ENCODE measurements around the gene CTSA.
A peak's percentile ranks its signal among the peaks of the same experiment; 100 is the strongest.
"Not testable (repeated sequence)": the region's sequence is repeated elsewhere in the genome, so short reads cannot be mapped to it uniquely, and the experiment has no call there.

The CTSA gene

DNA sequence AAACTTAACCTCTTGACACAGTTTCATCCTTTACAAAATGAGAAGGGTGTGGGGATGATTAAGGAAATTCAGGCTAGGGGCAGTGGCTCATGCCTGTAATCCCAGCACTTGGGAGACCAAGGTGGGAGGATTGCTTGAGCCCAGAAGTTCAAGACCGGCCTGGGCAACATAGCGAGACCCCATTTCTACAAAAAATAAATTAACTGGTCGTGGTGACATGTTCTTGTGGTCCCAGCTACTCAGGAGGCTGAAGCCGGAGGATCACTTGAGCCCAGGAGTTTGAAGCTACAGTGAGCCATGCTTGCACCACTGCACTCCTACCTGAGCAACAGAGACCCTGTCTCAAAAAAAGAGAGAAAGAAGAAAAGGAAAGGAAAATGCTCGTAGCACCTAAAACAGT, 24.7 kb upstream of the CTSA start:
- DNase-seq (ENCODE audit: low read depth) = no peak

DNA sequence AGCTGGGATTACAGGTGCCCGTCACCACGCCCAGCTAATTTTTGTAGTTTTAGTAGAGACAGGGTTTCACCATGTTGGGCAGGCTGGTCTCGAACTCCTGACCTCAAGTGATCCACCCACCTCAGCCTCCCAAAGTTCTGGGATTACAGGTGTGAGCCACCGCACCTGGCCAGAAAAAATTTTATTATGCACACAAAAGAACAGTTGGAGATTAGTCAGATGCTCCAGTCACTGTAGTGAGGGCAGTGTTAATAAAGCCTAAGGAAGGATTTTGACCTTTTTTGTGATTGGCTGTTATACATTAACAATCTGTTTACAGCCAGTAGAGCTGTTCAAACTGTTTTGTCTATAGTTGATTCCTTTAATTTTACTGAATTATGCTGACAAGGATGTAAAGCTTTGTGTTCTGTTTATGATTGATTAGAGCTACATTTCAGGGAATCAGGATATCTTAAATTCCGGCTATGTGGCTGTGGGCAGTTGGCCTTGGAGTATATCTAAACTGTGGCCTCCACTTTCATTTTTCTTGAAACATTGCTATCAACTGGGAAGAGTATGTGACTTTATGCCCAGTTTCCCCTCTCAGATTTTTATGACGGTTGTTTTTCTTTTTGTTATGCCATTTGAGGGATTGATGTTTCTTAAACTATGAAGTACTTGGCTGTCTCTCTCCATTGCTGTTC, 23.9 kb upstream of the CTSA start:
- DNase-seq (ENCODE audit: low read depth) = no peak

DNA sequence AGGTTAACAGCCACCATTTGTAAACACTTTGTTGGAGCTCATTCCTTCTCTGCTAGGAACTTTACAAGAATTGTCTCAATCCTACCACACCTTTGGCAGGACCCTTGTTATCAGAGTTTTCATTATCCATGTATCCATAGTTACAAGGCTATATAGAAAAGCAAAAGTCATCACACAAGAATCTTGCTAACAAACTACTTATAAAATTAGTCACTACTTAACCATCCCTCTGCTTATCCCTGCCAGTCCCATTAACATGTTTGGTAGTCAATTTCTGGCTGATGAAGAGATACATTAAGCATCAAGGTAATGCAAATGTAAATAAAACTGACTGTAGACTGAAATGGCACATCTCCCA, 23.3 kb upstream of the CTSA start:
- DNase-seq (ENCODE audit: low read depth) = no peak

DNA sequence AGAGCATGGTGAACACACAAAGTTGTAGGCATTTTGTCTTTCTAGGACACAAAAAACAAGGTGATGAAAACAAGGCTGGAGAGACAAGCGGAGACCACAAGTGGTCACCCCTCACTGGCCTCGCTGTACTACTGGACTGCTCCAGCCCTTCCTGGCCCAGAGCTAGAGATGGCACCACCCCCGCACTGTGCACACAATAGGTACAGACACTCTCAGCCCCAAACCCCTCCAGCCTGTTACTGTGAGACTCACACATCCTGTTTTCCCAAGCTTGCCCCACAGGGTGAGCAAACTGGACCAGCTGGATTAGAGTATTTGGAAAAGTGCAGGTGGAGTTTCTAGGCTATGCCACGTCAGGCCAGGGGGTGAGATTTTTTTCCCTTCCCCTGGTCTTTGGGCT, 18.5 kb upstream of the CTSA start:
- no peak for DNase-seq (ENCODE audit: low read depth)

DNA sequence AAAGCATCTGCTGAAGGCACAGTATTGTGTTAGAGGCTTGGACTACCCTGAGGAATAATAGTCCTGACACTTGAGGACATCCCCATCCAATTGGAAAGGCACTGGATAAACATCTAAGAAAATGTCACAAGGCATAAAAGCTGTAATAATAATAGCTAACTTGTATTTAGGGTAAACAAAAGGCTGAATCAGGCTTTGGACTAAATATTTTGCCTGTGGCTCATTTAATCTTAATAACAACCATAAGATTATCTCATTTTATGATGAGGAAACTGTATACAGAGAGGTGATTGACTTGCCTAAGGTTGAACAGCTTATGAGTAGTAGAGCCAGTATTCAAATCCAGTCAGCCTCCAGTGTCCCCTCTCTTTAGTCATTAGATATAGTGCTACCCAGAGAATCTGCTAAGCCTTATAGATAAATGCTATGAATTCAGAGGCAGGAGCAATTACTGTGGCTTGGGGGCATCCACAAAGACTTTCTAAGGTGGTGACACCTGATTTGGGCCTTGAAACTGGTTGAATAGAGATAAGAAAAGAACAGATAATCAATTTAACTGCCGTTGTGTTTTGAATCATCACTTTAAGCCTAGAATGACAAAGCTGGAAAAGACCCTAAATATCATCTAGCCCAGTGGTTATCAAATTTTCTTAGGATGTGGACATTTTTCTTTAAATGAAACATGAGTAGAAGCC, 17.6 kb upstream of the CTSA start:
- DNase-seq (ENCODE audit: low read depth) = no peak

DNA sequence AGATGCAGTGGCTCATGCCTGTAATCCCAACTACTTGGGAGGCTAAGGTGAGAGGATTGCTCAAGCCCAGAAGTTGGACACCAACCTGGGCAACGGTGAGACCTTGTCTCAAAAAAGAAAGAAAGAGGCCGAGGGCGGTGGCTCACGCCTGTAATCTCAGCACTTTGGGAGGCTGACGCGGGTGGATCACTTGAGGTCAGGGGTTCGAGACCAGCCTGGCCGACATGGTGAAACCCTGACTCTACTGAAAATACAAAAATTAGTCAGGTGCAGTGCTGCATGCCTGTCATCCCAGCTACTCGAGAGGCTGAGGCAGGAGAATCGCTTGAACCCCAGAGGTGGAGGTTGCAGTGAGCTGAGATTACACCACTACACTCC, 17.0 kb upstream of the CTSA start:
- not testable (repeated sequence) for DNase-seq (ENCODE audit: low read depth)

DNA sequence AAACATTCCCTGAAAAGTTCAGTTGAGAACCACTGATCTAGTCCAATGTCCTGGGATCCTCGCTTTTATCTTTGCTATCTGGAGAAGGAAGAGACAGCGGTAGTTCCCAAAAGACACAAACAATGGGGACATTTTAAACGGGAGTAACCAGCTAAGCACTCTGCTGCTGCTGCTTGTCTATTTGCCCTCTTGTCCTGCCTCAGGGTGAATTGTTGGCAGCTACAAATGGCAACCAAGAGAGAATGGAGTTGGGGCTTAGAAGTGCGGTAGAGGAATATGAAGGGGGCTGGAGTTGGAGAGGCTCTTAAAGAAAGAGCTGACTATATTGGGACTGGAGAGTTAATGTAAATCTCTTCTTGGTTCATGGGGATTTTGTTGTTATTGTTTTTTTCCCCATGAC, 16.6 kb upstream of the CTSA start:
- DNase-seq (ENCODE audit: low read depth) = no peak

DNA sequence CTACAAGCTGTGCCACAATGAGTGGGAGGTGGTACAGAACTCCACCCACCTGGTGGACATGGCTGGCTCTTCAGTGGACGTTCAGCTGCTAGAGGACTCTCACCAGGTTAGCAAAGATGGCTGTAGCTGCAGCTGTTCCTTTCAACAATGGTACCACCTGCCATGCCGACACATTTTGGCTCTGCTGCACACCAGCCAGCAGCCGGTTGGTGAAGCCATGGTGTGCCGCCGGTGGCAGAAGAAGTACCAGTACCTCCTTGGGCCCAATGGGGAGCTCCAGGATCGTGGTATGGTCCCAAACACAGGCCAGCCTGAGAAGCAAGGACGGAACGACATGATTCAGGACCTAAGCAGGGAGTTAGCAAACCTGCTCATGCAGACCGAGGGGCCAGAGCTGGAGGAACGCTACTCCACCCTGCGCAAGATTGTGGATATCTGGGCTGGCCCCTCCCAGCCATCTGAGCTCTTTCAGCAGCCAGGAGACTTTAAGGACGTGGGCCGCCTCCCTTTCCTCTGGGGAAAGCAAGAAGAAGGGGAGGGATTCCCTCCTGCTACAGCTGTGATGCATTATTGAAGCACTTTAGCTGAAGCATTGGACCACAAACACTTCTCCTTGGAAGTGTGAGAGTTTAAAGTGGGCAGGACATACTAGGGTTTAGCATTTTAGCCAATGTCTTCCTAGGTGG, 12.9 kb upstream of the CTSA start:
- DNase-seq (ENCODE audit: low read depth) = no peak

DNA sequence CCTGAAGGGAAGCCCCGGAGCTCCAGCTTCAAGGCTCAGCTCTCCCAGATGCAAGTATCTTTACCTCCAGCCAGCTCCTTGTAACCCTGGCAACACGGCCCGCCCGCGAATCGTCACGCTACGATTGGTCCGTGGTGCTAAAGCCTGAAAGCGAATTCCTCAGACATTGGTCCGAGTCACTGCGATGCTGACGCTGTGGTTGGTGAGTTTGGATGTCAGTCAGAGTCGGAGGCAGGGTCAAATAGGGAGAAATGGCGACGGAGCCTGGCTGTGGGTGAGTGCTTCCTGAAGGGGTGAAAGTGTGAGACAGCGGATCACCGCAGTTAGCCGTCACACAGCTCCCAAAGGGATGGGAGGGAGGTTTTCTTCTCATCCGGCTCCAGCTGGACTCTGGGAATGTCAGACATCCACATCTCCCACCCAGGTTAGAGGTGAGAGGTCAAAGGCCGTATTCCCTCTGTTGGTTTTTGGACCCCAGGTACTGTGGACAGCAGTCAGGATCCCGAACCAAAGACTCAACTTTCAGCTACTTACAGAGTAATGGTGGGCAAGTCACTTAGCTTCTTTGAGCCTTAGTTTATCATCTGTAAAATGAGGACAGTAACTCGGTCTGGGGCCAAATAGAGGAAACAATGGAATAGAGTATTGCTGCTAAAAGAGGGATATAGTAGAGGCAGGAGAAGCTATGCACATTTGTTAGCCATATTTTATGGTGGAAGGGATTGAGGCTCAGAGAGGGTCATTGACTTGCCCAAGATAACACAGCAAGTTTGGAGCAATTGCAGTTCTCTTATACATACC, 9.9 kb upstream of the CTSA start, which contains the start of gene ZSWIM1:
Gene ZSWIM1 (plus strand): TSS at position 240 of the 801 bp plus-strand sequence. CDS start 1,366 bp downstream, outside the sequence.
- DNase-seq (ENCODE audit: low read depth) = peak; percentile 94

DNA sequence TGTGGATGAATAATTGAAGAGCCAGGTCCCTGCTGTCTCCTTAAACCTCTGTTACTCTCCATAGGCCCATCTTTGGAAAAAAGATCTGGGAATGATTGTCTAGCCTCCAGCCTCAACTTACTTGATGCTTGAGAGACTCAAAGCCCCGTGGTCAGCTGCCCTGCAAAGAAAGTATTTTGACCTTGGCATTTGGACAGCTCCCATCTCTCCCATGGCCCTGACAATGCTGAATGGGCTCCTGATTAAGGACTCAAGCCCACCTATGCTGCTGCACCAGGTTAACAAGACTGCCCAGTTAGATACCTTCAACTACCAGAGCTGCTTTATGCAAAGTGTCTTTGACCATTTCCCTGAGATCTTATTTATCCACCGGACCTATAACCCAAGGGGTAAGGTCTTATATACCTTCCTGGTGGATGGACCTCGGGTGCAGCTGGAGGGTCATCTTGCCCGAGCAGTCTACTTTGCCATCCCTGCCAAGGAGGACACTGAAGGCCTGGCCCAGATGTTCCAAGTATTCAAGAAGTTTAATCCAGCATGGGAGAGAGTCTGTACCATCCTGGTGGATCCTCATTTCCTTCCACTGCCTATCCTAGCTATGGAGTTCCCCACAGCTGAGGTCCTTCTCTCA, 8.6 kb upstream of the CTSA start:
- no peak for DNase-seq (ENCODE audit: low read depth)

DNA sequence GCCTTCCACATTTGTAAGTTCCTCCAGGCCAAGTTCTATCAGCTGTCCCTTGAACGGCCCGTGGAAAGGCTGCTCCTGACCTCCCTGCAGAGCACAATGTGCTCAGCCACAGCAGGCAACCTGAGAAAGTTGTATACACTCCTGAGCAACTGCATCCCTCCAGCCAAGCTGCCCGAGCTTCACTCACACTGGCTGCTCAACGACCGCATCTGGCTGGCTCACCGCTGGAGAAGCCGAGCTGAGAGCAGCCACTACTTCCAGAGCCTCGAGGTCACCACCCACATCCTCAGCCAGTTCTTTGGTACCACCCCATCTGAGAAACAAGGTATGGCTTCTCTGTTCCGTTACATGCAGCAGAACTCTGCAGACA, 8.1 kb upstream of the CTSA start:
- DNase-seq (ENCODE audit: low read depth) = no peak

DNA sequence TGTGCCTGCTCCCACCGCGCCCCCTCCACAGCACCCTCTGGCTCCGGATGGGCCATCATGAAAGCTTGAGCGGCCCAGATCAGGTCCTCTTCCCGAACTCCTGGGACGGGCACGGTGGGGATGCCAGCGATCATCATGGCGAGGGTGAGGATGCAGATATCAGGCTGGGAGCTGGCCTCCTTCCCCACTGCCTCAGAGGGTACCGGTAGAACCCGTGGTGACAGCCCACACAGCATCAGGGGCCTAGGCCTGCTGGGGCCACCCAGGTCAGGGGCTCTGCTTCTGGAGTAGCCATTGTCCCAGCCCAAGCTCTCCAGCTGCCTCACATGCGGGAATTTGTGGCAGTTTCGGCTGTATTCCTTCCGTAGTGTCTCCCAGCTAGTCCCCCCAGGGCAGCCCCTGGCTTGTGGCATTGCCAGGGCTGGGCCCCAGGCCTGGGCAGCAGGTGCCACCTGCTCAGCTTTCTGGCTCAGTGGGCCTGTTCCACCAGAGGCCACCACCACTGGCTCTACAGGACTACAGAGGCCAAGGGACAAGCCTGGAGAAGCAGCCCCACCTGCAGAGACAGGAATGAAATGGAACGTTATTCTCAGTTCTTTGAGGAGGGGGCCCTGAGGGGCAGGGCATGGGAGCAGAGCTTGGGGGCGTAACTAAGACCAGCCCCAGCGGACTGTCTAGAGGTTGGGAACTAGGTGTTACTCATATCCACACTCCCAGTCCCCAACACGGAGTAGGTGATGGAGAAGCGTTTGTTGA, 4.4 kb upstream of the CTSA start:
- DNase-seq (ENCODE audit: low read depth) = no peak

DNA sequence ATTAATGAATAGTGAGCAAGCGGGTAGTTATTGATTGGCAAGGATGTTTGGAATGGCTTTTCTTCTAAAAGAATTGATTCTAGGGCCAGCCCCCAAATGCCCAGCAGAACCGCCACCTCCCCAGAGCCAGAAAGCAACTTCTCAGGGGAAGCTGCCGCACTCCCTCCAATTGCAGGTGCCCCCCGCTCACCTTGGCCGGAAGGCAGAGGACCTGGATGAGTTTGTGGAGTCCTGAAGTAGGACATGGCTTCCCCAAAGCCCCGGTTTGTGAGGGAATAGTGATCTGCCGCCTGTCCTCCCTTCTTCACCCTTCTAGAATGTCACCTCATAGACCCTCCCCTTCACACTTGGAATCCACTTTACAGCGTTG, 3.8 kb upstream of the CTSA start, which contains the start of gene SPATA25:
Gene SPATA25 (minus strand): TSS at position 277 of the 370 bp plus-strand sequence. CDS start 32 bp downstream, at position 245.
- DNase-seq (ENCODE audit: low read depth) = no peak

DNA sequence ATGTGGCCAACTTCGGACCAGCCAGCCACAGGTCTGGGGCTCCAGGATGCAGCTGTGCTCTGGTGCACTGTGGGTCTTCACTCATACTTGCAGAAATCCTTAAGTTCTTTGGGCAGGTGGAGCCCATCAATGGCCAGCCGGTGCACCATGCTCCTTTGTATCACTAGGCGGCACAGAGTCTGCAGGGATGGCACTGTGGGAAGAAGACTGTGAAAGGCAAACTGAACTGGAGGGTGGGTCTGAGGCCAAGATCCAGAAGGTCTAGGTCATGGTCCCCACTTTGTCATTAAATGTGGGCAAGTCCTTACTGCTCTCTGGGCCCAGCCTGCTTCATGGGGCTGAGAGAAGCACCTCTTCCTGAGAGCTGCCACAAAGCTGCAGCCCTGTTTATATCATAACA, 2.5 kb upstream of the CTSA start:
- no peak for DNase-seq (ENCODE audit: low read depth)

DNA sequence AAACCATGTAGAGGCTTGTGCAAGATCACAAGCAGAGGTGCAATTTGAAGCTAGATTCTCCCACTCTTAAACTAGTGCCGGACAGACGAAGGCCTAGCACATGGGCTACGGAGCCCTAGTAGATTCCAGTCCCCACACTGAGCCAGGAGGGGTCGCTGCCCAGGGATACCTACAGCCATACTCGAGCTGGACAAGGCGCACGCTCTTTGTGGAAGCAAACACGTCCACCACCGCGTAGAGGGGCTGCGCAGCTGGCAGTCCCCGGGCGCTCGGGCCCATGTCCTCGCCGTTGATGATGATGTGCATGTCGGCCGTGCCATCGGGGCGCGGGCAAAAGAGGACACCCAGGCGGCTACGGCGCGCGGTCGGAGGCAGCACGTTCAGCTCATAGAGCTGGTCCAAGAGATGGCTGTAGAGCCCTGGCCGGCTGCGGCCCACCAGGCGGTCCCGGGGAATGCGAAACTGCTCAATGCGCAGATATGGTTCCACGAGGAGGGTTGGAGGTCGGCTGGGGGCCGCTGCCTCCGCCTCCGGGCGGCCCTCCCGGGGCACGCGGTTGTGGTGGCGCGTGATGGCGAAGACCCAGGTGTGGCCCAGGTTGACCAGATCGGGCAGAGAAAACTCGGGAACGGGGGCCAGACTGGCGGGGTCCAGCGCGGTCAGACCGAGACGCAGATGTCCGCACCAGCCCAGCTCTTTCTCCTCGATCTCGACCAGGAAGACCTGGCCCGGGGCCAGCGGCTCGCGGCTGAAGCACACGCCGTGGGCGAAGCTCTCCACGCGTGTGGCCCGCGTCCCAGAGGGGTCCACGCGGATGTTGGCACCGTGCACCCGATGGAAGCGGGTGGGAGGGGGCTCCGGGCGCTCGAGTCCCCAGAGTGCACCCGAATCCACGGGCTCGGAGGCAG, 804 bp upstream of the CTSA start:
- DNase-seq (ENCODE audit: low read depth) = peak; percentile 23

DNA sequence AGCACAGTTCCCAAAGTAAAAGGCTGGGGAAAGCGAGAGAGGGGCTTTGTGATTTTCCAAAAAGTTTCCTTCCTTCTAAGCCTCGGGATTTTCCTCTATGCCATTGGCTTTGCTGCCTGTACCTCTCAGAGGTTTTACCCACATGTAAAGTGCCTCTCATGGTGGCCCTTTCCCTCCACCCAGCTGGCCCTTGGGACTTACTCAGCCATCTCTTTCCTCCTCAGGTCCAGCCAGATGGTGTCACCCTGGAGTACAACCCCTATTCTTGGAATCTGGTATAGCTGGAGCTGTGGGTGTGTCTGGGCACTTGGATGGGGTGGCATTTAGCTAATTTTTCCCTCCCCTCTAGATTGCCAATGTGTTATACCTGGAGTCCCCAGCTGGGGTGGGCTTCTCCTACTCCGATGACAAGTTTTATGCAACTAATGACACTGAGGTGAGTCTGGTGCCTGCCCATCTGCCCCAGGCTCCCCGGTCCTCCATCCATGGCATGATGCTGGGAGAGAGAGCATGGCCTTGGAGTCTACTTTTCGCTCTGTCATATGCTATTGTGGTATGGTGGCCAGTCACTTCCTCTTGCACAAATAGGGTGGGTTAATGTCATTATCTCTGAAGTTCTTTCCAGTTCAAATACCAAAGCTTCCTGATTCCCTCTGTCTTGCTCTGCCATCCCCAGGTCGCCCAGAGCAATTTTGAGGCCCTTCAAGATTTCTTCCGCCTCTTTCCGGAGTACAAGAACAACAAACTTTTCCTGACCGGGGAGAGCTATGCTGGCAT, 1.1 kb downstream of the CTSA start:
- DNase-seq (ENCODE audit: low read depth) = no peak

DNA sequence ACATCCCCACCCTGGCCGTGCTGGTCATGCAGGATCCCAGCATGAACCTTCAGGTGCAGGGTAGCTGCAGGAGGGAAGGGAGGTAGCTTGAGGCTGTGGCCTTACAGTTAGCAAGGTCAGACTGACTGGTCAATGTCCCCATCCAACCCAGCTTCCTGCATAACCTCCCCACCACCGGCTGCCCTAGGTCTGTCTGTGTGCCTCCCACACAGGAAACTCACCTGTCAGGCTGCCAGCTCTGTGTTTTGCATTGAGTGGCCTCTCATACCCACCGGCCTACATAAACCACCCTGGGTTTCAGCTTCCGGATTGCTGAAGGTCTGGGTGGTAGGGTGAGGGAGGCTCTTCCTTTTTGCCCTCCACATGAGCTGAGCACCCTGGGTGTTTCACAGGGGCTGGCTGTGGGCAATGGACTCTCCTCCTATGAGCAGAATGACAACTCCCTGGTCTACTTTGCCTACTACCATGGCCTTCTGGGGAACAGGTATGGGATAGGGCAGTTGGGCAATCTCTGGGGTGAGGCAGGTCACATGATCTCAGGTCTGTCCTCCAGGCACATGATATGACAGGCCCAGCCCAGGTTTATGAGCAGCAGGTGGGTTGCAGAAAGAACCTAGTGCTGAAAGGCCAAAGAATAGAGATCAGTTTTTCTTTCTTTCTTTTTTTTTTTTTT, 1.8 kb downstream of the CTSA start:
- no peak for DNase-seq (ENCODE audit: low read depth)

DNA sequence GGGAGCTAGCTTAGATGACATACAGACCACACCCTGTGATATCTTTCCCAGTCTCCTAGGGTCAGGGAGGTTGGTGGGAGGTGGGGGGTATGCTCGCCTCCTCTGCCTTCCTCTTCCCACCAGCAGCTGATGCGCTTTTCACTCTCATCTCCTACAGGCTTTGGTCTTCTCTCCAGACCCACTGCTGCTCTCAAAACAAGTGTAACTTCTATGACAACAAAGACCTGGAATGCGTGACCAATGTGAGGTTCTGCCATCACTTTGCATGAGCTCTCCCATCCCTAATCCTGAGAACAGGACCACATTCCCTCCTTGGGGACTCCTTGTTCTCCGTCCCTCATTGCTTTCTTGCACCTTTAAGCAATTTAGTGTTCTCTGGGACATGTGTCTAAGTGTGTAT, 2.7 kb downstream of the CTSA start:
- DNase-seq (ENCODE audit: low read depth) = no peak

DNA sequence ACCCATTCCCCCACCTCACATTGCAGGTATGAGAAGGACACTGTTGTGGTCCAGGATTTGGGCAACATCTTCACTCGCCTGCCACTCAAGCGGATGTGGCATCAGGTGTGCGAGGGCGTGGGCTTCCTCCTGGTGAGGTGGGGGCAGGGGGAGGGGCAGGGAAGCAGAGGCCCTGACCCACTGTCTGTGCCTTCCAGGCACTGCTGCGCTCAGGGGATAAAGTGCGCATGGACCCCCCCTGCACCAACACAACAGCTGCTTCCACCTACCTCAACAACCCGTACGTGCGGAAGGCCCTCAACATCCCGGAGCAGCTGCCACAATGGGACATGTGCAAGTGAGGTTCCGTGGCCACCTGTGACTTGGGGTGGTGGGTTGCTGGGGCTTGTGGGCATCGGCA, 3.7 kb downstream of the CTSA start:
- no peak for DNase-seq (ENCODE audit: low read depth)
